ENCODE results near the gene RBM4B.

RBM4B gene

DNA sequence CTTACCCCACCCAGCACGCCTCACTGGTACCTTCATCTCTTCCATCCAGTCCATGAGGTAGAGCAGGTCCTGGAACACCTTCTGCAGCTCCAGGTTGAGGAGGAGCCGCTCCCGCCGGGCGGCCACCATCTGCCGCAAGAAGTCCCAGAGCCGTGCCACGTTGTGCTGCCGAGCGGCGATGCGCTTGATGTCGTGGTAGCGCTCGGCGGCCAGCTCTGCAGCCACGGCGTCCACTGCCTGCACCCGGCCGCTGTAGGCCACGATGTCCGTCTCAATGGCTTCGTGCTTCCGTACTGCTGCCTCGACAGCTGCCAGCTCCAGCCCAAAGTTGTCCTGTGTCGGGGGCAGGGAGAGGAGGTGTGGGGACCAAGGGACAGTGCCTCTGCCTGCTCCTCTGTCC lies 29.8 kb upstream of the RBM4B start:
- in situ Hi-C loops (cut with MboI; ENCODE audit: low sequenced_read_pairs), result no loop called here

DNA sequence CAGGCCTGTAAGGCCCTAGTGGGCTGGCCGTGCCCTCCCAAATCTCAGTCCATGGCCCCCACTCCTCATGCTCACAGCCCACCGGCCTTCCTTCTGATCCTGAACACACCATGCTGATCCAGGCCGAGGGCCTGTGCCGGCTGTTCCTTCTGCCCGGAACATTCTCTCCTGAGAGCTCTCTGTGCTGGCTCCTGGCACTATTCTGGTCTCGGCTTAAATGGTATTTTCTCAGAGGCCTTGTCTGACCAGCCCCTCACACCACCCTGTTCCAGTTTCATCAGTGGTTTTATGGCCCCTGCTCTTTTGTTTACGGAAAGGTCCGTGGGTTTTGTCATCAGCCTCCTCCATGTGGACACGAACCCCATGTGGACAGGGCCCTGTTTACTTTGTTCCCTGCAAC lies 29.3 kb upstream of the RBM4B start:
- in situ Hi-C loops (cut with MboI; ENCODE audit: low sequenced_read_pairs), result no loop called here

DNA sequence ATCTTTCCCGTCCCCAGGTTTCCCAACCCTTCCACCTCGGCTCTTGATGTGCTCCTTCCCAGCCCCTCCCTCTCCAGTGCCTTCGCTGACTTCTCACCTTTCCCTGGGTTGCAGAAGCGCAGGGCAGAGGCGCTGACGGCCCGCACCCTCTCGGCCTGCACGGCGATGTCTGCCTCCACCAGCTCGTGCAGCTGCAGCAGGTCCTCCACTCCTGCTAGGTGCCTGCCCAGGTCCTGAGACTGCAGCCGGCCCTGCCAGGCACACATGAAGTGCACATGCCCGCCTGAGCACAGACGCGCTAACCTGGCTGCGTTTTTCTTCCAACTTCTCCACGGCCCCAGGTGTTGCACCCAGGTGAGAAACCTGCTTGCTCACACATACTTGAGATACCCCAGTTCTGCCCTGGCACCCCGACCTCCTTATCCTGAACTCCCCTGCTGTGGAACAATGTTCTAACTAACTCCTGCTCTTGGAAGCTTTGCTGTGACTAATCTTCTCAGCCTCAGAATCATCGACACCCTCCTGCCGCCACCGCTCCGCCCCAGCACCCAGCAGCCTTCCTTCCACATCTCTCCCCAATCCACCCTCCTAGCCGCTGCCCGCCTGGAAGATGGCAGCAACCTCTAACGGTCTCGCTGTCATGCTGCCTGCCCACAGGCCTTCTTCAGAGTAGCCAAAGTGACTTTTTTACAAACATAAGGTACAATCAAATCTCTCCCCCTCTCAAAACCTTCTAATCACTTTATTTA lies 28.1 kb upstream of the RBM4B start:
- in situ Hi-C loops (cut with MboI; ENCODE audit: low sequenced_read_pairs), result no loop called here

DNA sequence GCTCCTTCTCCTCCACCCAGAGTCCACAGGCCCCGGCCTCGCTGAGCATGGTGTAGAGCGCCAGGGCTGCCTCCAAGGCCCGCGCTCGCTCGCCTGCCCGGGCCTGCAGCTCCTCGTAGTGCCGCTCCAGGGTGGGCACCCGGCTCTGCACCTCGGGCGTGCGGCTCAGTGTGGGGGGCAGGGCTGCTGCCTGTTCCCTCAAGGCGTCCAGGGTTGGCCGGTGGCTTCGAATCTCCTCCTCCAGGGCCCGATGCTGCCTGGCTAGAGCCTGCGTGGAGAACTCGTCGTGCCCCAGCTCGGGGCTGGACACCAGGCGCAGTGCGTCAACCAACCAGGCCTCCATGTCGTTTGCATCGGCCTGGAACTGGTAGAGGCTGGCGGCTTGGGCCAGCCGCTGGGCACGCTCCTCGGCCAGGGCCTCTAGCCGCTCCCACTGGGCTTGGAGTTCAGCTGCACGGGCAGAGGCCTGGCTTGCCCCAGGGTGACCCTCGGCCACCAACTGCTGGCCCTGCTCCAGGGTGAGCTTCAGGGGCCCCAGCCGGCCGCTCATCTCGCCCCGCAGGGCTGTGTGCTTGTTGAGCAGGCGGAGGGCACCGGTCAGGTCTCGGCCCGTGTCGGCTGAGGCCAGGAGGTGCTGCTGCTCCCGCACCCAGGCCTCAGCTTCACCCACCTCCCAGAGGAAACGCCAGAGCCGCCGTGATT lies 27.1 kb upstream of the RBM4B start:
- in situ Hi-C loops (cut with MboI; ENCODE audit: low sequenced_read_pairs), result no loop called here

DNA sequence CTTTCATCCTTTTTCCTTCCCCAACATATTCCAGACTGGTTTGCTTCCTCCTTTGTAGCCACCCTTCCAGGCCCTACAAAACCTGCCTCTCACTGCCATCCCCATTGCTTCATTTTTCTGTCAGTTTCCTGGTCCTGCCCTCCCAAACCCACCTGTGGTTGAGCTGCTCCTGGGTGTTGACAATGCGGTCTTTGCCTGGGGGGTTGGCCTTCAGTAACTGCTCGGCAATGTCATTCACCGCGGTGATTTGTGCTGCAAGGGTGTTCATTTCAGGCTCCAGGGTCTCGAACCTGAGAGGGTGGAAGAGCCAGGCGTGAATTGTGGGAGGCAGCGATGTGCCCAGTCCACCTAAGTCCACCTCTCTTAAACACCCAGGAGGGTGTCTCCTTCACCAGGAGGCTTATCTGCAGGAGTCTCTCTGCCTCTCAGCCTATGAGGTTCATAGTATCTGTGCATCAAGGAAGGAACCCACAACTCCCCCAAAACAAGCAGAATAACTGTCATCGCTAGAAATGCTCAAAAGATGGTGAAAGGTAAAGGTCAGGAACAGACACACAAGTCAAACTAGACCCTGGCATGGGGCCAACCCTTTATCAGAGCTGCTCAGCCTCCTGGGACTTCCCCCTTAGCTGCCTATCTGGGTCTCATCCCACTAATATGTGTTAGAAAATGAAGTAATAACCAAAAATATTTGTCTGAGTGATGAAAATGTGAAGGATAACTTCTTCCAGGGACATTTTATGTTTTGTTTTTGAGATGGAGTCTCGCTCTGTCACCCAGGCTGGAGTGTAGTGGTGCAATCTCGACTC lies 23.9 kb upstream of the RBM4B start:
- in situ Hi-C loops (cut with MboI; ENCODE audit: low sequenced_read_pairs), result no loop called here

DNA sequence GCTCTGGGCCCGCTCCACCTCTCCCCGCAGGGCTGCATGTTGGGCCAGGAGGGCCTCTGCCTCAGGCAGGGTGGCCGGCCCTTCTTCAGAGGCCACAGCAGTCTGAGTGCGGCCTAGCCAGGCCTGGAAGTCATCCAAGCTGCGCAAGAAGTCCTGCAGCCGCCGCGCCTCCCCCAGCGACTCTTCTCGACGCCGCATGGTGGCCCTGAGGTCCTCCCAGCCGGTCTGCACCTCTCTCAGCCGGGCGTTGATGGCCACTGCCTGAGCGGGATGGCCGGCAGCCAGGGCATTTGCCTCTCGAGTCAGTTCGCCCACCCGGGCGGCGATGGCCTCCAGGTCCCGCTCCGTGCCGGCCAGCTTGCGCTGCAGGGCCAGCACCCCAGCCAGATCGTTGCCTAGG lies 23.1 kb upstream of the RBM4B start:
- in situ Hi-C loops (cut with MboI; ENCODE audit: low sequenced_read_pairs), result no loop called here

DNA sequence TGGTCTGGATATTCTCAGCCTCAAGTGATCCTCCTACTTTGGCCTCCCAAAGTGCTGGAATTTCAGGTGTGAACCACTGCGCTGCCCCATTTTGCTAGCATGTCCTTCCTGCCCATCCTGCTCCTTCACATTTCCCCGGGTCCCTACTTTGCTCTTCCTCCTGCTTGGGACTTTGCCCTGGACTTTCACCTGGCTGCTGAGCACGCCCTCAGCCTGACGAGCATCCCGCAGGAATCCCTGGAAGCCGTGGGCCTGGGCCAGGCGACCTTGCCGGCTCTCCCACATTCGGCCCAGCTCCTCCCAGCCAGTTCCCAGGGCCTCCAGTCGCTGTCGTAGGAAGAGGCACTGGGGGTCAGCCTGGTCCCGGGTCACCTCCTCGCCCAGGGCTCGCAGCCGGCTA lies 22.6 kb upstream of the RBM4B start:
- in situ Hi-C loops (cut with MboI; ENCODE audit: low sequenced_read_pairs), result no loop called here

DNA sequence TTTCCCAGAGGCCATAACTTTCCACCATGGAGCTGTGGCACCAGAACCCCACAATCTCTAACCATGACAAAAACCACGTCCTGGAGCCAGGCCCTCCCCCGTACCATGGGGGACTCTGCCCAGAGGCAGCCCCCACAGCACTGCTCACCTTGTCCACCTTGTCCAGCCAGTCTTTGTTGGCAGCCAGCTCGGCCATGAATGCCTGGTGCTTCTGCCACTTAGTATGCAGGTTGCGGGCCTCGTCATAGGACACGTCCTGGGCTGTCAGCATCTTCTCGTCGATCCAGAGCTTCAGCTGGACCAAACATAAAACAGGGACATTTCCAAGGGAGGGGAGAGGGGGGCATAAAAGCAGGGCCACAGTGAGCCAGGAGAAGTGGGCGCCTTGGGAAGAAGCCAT lies 20.8 kb upstream of the RBM4B start:
- in situ Hi-C loops (cut with MboI; ENCODE audit: low sequenced_read_pairs), result no loop called here

DNA sequence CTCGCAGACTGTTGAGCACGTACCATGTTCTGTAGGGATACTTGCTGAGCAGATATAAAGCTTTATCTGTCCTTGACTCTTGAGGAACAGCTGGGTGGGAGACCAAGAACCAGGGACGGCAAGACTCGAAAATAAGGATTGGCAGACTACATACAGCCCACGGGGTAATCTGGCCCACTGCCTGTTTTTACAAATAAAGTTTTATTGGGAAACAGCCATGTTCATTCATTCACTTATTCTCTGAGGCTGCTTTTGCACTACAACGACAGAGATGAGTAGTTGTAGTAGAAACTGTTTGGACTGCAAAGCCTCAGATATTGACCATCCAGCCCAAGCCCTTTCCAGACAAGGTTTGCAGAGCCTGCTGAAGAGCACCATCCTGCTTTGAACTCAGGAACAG lies 20.3 kb upstream of the RBM4B start:
- in situ Hi-C loops (cut with MboI; ENCODE audit: low sequenced_read_pairs), result no loop called here

DNA sequence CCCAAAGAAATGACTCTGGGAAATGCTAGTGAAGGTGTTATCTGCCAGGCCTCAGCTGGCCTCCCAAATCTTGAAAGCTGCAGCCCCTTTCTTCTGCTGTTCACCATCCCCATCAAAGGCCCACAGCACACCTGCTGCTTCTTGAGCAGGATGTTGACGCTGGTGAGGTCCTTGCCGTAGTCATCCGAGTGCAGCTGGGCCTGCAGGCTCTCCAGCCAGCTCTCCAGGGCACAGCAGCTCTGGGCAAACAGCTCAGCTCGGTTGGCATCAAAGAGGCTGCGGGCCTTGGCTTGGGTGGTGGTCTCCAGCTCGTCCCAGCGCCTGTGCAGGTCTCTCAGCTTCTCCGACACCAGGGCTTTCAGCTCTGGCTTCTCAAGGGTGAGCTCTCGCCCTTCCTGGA lies 18.5 kb upstream of the RBM4B start:
- in situ Hi-C loops (cut with MboI; ENCODE audit: low sequenced_read_pairs), result no loop called here

DNA sequence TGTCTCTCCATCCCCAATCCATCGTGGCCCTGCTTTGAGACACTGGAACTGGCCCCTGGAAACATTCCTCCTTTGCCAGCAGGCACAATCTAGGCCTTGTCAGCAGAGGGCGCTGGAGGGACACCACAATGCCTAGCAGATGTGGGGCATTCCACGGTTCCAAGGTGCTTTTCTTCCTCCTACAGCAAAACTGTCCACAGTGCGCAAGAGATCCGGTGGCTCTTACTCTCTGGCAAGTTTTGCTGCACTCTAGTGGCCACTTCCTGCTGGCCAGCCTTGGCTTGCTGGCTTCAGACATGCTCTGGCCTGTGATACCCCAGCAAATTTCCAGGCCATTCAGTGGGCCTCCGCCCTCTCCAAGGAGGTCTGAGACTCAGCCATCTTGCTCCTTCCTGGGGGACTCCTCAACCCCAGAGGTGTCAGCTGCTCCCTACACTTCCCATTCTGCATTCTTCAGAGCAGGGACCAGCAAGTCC lies 17.1 kb upstream of the RBM4B start:
- in situ Hi-C loops (cut with MboI; ENCODE audit: low sequenced_read_pairs), result loop anchor here (5.0 kb wide), 1 partner anchor 138 kb away; no protein-coding TSS in a partner anchor

DNA sequence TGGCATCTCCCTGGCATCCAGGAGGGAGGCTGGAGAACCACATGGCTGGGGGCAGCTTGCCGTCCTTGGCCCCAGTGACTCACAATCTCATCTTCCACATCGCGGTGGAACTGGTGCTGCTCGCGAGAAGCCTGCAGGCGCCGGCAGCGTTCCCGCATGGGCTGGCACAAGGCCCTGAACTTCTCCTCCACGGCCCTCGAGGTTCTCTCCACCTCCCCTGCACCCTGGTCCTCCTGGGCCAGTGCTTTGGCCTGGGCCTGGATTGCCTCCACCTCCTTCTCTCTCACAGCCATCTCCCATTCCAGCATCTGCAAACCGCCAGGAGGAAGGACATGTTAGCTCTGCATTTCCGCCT lies 16.3 kb upstream of the RBM4B start:
- in situ Hi-C loops (cut with MboI; ENCODE audit: low sequenced_read_pairs), result loop anchor here (5.0 kb wide), 1 partner anchor 138 kb away; no protein-coding TSS in a partner anchor

DNA sequence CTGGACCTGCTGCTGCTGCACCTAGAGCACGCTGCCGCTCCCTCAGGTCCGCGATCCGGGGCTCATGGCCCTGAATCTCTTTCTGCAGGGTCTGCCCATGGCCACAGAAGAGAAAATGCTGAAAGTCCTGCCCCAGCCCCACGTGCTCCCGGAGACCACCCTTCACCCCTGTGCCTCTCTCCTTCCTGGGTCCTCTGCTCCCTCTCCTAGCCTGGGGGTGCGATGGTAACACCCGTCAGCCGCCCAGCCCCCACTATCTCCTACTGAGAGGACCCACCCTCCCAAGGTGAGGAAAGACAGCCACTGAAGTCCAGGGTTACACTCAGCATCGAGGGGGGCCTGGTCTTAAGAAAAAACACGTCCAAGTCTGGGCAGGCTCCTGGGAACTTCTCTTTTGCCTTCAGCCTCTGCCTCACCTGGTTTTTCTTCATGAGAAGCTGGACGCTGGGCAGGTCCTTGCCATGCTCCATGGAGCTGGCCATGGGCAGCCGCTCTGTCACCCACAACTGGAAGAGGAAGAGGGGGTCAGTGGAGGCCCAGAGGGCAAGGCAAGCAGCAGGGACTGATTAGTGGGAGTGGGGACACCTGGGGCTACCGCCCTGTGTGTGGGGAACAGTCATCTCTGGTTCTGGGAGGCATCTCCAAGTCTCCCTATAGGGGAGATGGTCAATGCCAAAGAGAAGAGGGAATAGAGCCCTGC lies 15.8 kb upstream of the RBM4B start:
- in situ Hi-C loops (cut with MboI; ENCODE audit: low sequenced_read_pairs), result loop anchor here (5.0 kb wide), 1 partner anchor 139 kb away; no protein-coding TSS in a partner anchor

DNA sequence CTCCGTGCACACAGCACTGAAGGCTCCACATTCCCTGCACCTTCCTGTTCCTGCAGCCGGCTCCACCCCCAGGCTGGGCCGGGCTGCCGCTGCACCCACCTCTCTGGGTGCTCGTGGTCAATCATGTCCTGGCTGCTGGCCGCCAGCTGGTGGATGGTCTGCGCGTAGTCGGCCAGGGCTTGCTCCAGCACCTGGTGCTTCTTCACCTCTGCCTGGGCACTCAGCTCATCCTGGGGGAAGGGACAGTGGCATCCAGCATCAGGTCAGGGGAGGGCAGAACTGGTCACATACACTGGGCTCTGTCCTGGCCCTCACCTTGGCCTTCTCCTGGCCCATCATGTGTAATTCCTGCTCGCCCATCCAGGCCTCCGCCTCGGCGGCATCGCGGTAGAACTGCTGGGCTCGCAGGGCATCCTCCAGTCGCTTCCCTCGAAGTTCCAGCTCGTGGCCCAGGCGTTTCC lies 15.2 kb upstream of the RBM4B start:
- in situ Hi-C loops (cut with MboI; ENCODE audit: low sequenced_read_pairs), result loop anchor here (5.0 kb wide), 1 partner anchor 139 kb away; no protein-coding TSS in a partner anchor

DNA sequence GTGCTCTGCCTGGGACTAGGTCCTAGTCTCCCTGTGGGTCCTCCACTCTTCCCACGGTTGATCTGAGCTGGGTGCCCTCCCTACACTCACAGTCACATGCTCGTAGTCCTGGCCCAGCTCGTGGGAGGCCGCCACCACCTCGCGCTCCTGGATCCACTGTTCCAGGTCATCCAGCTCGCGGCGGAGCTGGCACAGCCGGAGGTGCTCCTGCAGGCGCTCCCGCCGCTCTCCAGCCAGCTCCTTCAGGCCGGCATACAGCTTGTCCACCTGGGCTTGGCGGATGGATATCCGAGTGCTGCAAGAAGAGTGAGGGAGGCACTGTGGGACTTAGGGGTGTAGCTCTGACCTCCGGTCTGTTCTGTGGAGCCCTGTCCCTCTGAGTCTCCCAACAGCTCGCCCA lies 14.8 kb upstream of the RBM4B start:
- in situ Hi-C loops (cut with MboI; ENCODE audit: low sequenced_read_pairs), result loop anchor here (5.0 kb wide), 1 partner anchor 140 kb away; no protein-coding TSS in a partner anchor

DNA sequence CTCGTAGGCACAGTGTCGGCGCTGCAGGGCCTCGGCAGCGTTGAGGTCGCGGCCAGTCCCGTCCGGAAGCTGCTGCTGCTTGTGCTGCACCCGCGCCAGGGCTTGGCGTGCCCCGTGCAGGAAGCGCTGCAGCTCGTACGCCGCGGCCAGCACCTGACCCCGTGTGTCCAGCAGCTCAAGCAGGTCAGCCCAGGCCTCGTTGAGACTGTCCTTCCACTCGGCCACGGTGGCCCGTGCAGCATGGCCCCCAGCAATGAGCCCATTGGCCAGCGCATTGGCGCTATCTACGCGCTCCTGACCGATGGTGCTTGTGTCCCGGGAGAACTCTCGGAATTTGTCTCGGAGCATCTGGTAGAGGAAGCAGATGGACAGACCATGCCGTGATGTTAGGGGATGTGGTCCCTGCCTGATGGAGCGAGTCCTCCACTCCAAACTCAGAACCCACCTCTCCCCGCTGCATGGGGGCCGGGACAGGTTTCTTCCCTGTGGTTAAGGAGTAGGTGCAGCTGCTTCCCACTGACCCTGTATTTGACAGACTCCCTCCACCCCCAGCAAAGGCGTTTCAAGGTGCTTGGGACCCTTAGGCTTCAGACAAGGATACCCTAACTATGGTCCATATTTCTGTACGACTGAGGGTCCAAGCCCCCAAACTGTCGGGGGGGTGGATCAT lies 13.8 kb upstream of the RBM4B start:
- in situ Hi-C loops (cut with MboI; ENCODE audit: low sequenced_read_pairs), result loop anchor here (5.0 kb wide), 1 partner anchor 141 kb away; no protein-coding TSS in a partner anchor

DNA sequence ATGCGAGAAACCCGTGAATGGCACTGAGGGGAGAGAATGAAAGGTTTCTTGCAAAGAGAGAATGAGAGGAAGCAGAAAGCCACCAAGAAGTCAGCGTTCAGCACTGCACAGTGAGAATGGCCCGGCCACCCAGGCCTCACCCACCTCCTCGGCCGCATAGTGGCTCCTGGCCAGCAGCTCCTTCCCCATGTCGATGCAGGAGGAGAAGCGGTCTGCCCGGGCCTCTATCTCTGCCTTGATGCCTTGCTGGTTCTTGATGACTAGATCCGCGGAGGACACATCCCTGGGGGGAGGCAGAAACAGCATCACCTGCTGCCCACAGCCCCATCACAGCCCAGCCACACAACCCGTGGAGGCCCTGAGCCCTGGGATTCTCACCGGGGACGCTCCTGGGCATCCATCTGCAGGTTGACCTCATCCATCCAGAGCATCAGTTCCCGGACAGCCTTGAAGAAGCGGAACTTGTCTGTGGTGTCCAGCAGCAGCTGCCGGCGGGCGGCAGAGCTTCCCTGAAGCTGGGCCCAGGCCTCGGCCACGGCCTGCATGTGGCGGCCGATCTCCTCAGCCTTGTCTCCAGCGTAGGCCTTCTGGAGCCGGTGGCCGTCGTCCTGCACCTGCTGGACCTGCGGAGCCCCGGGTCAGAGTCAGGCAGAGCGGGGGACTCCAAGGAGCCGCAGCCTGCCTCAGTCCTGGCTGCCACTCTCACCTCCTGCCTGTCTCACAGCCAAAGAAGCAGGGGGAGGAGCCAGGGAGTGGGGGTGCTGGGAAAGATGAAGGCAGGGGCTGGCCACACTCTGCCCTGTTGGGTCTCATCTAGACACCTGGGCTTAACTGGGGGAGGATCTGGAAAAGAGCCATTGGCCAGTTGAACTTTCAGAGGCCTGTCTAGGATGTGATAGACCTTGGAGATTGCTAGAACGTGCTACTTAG lies 12.2 kb upstream of the RBM4B start:
- in situ Hi-C loops (cut with MboI; ENCODE audit: low sequenced_read_pairs), result loop anchor here (5.0 kb wide), 1 partner anchor 142 kb away; no protein-coding TSS in a partner anchor

DNA sequence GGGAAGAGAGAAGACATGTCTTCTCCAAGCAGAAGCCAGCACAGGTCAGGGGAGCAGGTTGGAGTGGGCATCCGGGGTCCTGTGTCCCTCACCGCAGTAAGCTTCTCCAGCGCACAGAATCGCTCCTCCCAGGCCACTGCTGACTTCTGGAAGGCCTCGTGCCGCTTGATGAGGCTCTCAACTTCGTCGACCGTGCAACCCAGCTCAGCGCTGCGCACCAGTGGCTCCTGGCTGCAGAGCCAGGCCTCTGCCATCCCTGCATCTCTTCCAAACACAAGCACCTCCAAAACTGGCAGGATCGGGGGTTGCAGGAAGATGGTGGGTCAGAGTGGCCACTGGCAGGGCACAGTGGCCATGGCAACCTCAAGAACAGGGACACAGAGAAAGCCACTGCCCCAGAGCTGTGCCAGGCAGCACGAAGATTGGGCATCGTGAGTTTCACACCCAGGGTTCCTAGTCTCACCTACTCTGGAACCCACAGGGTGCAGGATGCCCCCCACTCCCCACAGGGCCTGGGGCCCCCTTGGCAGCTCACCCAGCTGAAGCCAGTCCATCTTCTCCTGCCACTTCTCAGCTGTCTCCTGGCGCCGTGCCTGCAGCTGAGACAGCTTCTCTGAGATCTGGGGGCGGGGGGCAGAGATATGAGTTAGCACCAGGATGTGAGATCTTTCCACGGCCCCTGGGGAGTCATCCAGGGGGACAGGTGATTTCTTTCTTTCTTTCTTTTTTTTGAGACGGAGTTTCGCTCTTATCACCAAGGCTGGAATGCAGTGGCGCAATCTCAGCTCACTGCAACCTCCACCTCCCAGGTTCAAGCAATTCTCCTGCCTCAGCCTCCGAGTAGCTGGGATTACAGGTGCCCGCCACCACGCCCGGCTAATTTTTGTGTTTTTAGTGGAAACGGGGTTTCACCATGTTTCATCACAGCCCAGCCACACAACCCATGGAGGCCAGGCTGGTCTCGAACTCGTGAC lies 11.2 kb upstream of the RBM4B start:
- in situ Hi-C loops (cut with MboI; ENCODE audit: low sequenced_read_pairs), result no loop called here
